ENCODE results near the gene FBXW4.

- TF ChIP-seq CTCF (IDR thresholded peaks at IDR 0.05) (no peak), POLR2A (IDR thresholded peaks at IDR 0.05) (no peak), POLR2AphosphoS5 (IDR thresholded peaks at IDR 0.05) (no peak)
These were observed 93.4 kb downstream of the FBXW4 start for GRCh38 chr10:101601541-101601940.

All from transverse colon (tissue), 4 donors.